HG02973 (cell line): ENCODE results near the gene CERS6.

Experiments used
- ATAC-seq: cut with Tn5 transposase; IDR thresholded peaks from one replicate; pipeline ENCODE4 v1.9.1; 2021; ENCODE audit warnings: moderate library complexity; ENCODE audit not compliant: unreplicated experiment

The CERS6 gene

DNA sequence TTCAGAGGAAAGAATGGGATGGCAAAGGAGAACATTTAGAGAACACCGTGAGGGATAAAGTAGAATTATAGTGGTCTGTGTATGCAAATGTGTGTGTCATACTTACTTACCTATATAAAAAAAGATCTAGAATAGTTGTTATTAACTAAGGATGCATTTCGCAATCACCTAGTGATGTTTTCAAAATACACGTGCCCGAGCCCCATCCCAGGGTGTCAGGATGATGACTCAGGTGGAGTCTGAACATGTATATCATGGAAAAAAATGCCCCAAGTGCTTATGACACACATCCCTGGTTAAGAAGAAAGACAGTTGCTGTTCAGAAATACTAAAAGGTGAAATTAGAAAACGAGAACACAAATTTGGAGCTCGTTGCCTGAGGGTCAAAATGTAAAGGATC, 109.0 kb downstream of the CERS6 start:
- no peak for ATAC-seq

DNA sequence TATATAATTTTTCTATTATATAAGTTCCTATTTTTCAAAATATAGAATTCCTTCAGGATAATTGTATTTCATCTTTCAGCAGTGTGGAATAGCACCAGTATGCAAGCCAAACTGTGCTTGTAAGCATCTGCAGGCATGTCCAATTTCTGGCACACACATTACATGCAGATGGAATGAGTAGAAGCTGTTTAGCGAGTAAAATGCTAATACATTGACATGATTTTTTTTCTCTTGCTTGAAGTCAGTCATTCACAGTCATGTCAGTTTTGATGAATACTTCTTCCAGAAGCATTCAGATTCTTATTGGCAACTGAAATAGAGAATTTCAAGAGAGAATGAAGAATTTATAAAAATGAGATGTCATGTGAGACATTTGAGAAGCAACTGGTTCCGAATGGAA, 109.4 kb downstream of the CERS6 start:
- no peak for ATAC-seq

GRCh38 chr2:168566974-168567665, 111.0 kb downstream of the CERS6 start:
- ATAC-seq = no peak

DNA sequence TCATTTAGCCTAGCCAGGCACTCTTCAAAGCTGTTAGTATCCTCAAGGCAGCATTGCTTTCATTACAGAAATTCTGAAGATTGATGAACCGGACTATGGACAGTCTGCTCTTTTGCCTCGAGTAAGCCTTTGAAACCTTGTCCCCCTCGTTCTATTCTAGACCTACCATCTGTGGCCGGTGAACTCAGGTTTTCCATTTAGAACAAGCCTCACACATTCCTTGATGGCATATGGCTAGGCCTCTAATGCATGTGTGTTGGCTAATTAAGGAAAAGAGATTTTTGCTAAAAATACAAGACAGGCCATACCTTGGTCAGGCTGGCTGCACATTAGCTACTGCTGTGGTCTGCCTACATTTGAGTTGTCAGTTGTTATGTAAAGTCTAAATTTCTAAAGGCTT, 111.8 kb downstream of the CERS6 start:
- ATAC-seq = no peak

DNA sequence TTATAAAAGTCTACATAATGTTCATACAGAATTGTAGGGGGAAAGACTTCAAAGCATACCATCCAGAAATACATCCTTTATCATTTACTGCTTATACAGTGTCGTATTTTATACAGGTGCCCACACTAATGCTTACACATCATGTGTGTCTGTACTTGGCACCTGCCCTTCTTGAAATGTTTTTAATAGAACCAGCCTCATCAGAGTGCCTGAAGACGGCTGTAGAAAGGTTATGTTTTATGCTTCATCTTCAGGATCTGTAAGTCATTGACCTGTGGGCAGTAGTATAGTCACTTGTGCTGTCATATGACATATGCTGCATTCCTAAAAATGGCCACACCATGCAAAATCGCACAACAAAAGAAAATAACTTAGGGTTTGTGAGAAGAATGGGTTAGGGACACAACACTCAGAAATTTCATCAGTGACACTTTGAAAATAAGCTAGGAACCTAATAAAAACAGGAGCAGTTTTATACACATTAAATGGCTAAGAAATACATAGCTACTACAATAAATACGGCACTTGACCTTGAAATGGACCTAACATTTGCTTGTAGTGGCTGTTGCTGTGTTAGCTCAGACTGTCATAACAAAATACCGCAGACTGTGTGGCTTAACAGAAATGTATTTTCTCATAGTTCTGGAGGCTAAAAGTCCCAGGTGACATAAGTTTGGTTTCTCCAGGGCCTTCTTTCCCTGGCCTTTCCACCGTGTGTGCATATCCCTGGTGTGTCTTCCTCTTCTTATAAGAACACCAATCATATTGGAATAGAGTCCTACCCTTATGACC, 112.6 kb downstream of the CERS6 start:
- ATAC-seq = no peak

DNA sequence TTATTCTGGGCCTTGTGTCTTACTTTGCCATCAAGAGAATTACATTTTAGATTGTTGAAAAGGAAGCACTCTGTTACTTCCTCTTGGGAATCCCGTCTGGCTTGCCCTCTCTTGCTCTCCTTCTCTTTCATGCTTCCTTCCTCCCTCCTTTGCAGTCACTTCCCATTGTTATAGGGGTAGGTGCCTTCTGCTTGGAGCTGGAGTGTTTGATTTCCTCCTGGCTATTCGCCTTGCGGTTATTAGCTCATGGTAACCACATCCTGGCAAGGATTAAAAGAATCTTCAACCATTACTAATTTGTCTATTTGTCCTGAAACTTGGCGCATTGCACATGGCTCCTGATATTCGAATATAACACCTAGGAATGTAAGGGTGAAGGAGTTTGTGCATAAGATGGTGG, 115.0 kb downstream of the CERS6 start:
- no peak for ATAC-seq

DNA sequence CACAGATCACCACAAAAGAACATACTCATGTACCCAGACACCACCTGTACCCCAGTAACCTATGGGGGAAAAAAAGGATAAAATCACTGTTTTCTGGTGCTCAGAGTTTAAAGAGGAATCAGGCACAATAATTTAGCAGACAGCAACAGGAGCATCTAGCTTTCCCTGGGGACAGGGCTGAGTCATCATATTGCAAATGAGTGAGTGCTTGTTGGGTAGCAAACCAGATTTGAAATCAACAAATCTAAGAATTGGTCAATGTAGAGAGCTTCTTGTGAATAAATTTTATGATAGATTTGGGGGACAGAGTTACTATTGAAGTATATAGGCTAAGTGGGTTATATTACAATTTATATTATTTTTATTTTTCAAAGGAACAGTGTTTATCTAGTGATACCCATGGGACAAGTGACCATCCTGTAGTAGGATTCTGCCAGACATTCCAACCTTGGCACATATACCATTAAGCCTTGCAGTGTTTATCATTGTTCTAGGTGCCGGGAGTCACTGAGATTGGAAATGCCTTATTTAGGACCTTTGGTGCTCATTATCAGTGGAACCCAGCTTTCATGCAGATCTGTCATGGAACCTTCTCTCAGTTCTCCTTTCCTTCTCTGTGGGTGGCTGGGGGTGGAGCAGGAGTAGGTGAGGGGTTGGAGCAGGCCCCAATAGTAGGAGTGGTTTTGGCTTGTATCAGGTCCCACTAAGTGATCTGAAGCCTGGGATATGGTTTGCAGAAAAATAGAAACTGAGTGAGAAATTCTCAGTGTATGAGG, 117.2 kb downstream of the CERS6 start:
- no peak for ATAC-seq

- no peak for ATAC-seq
Measured at GRCh38 chr2:168574856-168575630, 119.0 kb downstream of the CERS6 start.

GRCh38 chr2:168577885-168578284, 121.8 kb downstream of the CERS6 start:
- ATAC-seq = no peak

GRCh38 chr2:168583064-168583709, 127.1 kb downstream of the CERS6 start:
- peak; percentile 39 for ATAC-seq

DNA sequence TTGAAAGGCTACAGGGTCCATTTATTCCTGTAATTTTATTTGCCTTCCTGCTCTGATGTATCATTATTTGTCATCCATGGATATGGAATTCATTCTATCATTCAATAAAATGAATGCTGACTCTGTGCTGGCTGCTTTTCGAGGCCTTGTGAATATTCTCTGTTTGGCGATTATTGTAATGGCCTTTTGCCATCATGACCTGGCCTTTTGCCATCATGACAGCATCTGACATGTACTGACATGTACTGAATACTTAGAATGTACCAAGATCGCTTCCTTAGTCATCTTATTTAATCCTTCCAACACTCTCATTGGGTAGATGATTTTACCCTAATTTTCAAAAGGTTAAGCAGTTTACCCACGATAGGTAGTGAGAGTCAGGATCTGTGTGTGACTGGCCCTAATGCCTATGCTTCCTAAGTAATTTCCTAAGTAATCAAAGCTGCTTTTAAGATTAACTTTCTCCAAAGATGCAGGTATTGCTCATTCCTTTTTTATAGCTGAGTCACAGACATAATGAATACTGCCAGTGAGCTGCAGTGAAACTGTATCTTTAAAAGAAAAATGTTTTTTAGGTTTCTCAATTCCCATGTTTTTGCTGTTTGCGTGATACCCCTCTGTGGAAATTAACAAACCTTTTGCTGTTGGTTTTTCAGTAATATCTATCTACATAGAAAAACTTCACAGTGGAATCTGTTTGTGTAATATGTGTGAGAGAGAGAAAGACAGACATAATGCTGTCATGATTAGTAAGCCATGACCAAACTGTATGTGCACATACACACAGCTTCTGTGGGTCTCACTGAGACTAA, 127.8 kb downstream of the CERS6 start:
- ATAC-seq = no peak

GRCh38 chr2:168584911-168585310, 128.8 kb downstream of the CERS6 start:
- no peak for ATAC-seq

GRCh38 chr2:168585700-168586099, 129.6 kb downstream of the CERS6 start:
- ATAC-seq = no peak

DNA sequence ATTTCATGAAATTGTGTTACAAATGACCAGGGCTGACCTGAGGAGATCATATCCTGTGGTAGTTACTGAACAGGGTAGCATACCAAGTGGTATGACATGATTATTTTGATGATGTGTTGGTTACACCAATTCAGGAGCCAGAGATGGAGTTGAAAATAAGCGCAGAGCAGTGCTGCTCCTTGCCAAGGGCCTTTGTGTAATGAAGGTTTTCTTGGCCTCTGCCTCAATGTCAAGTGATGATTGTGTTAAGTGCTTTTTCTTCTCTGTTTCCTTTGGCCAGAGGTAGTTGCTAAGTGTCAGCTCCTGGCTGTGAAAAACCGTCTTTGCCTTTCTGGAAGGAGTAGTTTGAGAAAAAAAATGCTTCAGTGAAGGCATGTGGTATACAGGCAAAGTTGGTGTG, 131.2 kb downstream of the CERS6 start:
- no peak for ATAC-seq

GRCh38 chr2:168589236-168590211, 133.5 kb downstream of the CERS6 start:
- ATAC-seq = no peak

DNA sequence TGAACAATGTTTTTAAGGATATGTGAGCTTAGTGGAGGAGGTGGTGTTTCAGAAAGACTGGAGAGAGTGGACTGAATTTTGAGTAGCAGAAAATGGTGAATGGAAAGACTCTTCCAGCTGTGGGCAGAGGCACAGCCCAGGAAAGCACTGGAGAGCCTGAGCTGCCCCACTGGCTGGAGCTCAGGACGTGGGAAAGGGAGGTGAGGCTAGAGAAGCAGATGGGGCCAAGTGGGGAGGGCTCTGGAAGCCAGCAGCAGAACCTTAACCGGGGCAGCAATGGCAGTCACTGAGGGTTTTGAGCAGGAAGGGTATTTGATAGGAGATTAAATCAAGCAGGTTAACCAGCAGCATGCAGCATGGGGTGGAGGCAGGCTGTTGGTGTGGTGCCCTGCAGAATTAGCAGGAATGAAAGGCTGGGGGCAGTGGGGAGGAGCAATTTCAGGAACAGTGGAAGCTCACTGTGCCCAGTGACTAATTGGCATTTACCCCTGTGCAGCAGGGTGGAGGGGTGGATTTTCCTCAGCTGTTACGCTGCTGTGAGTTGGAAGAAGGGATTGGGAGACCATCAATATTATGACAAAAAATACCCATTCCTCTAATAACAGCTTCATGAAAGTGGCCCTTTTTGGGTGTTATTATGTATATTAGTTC, 136.2 kb downstream of the CERS6 start:
- no peak for ATAC-seq

DNA sequence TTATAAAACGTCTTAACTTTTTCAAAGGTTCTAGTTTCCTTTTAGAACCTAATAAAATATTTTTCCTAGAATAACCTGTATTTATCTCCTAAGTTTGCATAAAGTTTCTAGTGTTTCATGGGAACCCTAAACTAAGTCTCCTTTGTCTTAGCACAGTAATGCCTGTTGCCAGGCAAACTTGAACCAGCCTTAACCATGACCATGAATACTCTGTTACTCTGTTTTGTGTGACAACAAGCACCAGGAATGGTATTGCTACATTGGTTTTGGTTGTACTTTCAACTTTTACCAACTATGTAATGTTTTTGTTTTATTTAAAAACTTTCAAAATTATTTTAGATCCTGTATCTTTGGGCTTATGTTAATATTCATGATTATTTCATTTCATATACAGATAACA, 137.6 kb downstream of the CERS6 start:
- ATAC-seq = peak; percentile 48

GRCh38 chr2:168594778-168595177, 138.7 kb downstream of the CERS6 start:
- ATAC-seq = peak; percentile 74
